Measurements from ENCODE around the gene SPATA9. TPM values are rescaled to one million over a fixed set of nuclear protein-coding genes. Genes with fewer than 3 reads are reported as not detected.
A peak's percentile ranks its signal among the peaks of the same experiment; 100 is the strongest.
"Not testable (repeated sequence)": the region's sequence is repeated elsewhere in the genome, so short reads cannot be mapped to it uniquely, and the experiment has no call there.

The SPATA9 gene
- total RNA-seq, 3 donors from 2014 or later (not counting 1 experiment from before 2014, with no cell fraction given) = 1.3 to 2.1 (median 2.0) TPM

DNA sequence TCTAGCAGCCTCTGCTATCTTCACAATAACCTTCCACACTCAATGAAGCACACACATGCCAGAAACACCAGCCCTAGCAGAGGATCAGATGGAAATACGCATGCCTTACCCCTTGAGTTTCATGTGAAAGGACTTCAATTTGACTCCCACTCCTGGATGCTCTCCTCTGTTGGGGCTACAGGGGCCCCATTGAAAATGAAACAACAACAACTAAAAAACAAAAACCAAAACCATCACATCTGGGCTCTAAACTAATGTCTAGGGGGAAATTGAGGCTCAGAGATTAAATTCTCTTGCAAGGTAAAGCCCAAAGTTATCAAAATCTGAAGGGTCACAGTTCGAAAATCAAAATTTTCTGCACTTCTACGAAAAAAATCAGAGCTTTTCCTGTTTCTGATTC lies 44.2 kb downstream of the SPATA9 start:
- 60% methylated on average over 3 of the region's 3 CpGs for WGBS (ENCODE audit: insufficient coverage)
- ATAC-seq (no peak), DNase-seq (no peak)
- intact Hi-C loops (cut with micrococcal nuclease) = no loop called here
- no peak overlapping the region for H3K27ac ChIP-seq (ENCODE audit: low read length)
- H3K9me3 ChIP-seq (ENCODE audit: control insufficient read depth, insufficient read depth, low read length) = no peaks in the 10 kb centered on the region
- H3K36me3 Mint-ChIP-seq = no peaks in the 10 kb centered on the region
- H3K27ac Mint-ChIP-seq = no peak overlapping the region
- H3K27me3 ChIP-seq (ENCODE audit: control insufficient read depth, insufficient read depth, low read length) = no peaks in the 10 kb centered on the region
- H3K4me3 ChIP-seq (ENCODE audit: low read length) = no peak overlapping the region
- peaks cover 8 to 10% of the 10 kb centered on the region in 2 donors for H3K27me3 Mint-ChIP-seq (ENCODE audit: low read depth in 2 of 2)
- H3K9me3 Mint-ChIP-seq = no peaks in the 10 kb centered on the region
- no peaks in the 10 kb centered on the region for H3K4me1 ChIP-seq (ENCODE audit: control insufficient read depth, insufficient read depth, low read length)
- H3K4me1 Mint-ChIP-seq = no peaks in the 10 kb centered on the region
- H3K36me3 ChIP-seq (ENCODE audit: control insufficient read depth, insufficient read depth, low read length) = no peaks in the 10 kb centered on the region
- no peak overlapping the region for H3K4me3 Mint-ChIP-seq
- TF ChIP-seq CTCF (IDR thresholded peaks at IDR 0.05) = no peak

GRCh38 chr5:95634081-95634480 lies 48.7 kb downstream of the SPATA9 start:
- H3K4me1 ChIP-seq (ENCODE audit: control insufficient read depth, insufficient read depth, low read length) = peaks cover 4% of the 10 kb centered on the region
- H3K27me3 ChIP-seq (ENCODE audit: control insufficient read depth, insufficient read depth, low read length) = no peaks in the 10 kb centered on the region
- Mint-ChIP-seq H3K9me3 (no peaks in the 10 kb centered on the region), H3K27me3 (ENCODE audit: low read depth in 2 of 2) (peaks cover 6 to 10% of the 10 kb centered on the region in 2 donors), H3K36me3 (no peaks in the 10 kb centered on the region), H3K27ac (no peak overlapping the region), H3K4me3 (no peak overlapping the region), H3K4me1 (peaks cover 11 to 12% of the 10 kb centered on the region in 2 donors)
- no peaks in the 10 kb centered on the region for H3K36me3 ChIP-seq (ENCODE audit: control insufficient read depth, insufficient read depth, low read length)
- no peak for DNase-seq
- no peak overlapping the region for H3K27ac ChIP-seq (ENCODE audit: low read length)
- TF ChIP-seq CTCF (IDR thresholded peaks at IDR 0.05) = no peak
- H3K4me3 ChIP-seq (ENCODE audit: low read length) = no peak overlapping the region
- H3K9me3 ChIP-seq (ENCODE audit: control insufficient read depth, insufficient read depth, low read length) = no peaks in the 10 kb centered on the region
- intact Hi-C loops (cut with micrococcal nuclease) = no loop called here
- no peak for ATAC-seq
- 100% methylated on average over 1 of the region's 3 CpGs for WGBS (ENCODE audit: insufficient coverage)

DNA sequence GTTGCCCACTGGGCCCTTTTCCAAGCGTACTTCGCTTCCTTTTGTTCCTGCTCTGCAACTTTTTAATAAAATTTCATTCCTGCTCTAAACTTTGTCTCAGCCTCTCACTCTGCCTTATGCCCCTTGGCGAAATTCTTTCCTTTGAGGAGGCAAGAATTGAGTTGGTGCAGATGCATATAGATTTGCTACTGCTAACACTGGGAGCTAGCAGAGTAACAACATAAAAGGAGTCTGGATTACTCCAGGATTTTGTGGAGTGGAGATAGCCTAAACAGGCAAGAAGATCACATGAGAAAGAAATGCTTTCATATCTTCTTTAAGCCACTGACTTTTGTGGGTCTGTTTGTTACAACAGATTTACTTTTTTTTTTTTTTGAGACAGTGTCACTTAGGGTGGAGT lies 49.1 kb downstream of the SPATA9 start:
- Histone ChIP-seq H3K9me3 (ENCODE audit: control insufficient read depth, insufficient read depth, low read length) (no peaks in the 10 kb centered on the region), H3K36me3 (ENCODE audit: control insufficient read depth, insufficient read depth, low read length) (no peaks in the 10 kb centered on the region), H3K27me3 (ENCODE audit: control insufficient read depth, insufficient read depth, low read length) (no peaks in the 10 kb centered on the region), H3K27ac (ENCODE audit: low read length) (no peak overlapping the region), H3K4me3 (ENCODE audit: low read length) (no peak overlapping the region), H3K4me1 (ENCODE audit: control insufficient read depth, insufficient read depth, low read length) (peaks cover 4% of the 10 kb centered on the region)
- TF ChIP-seq CTCF (IDR thresholded peaks at IDR 0.05) = no peak
- intact Hi-C loops (cut with micrococcal nuclease) = no loop called here
- ATAC-seq = no peak
- no peaks in the 10 kb centered on the region for H3K9me3 Mint-ChIP-seq
- 100% methylated on average over 3 of the region's 3 CpGs for WGBS (ENCODE audit: insufficient coverage)
- no peak for DNase-seq
- peaks cover 11 to 12% of the 10 kb centered on the region in 2 donors for H3K4me1 Mint-ChIP-seq
- H3K36me3 Mint-ChIP-seq = no peaks in the 10 kb centered on the region
- no peak overlapping the region for H3K4me3 Mint-ChIP-seq
- H3K27me3 Mint-ChIP-seq (ENCODE audit: low read depth in 2 of 2) = peaks cover 5 to 8% of the 10 kb centered on the region in 2 donors
- H3K27ac Mint-ChIP-seq = peak overlapping the region in 1 of 2 donors; percentile 52

GRCh38 chr5:95632942-95633341 lies 49.8 kb downstream of the SPATA9 start:
- H3K4me3 Mint-ChIP-seq = not testable (repeated sequence)

More at GRCh38 chr5:95632942-95633341, 49.8 kb downstream of the SPATA9 start:
- H3K36me3 ChIP-seq (ENCODE audit: control insufficient read depth, insufficient read depth, low read length); H3K27me3 Mint-ChIP-seq (ENCODE audit: low read depth in 2 of 2); H3K9me3 Mint-ChIP-seq; DNase-seq; H3K4me1 ChIP-seq (ENCODE audit: control insufficient read depth, insufficient read depth, low read length); ATAC-seq; H3K27ac Mint-ChIP-seq; H3K4me3 ChIP-seq (ENCODE audit: low read length); H3K27ac ChIP-seq (ENCODE audit: low read length); H3K9me3 ChIP-seq (ENCODE audit: control insufficient read depth, insufficient read depth, low read length); H3K36me3 Mint-ChIP-seq; H3K27me3 ChIP-seq (ENCODE audit: control insufficient read depth, insufficient read depth, low read length); intact Hi-C loops (cut with micrococcal nuclease): not testable (repeated sequence)
- no CpG with 5 or more reads among the region's 2 CpGs for WGBS (ENCODE audit: insufficient coverage)
- peaks cover 11 to 12% of the 10 kb centered on the region in 2 donors for H3K4me1 Mint-ChIP-seq
